Measurements from ENCODE around the gene NUP98.
"Not testable (repeated sequence)": the region's sequence is repeated elsewhere in the genome, so short reads cannot be mapped to it uniquely, and the experiment has no call there.

NUP98 gene

DNA sequence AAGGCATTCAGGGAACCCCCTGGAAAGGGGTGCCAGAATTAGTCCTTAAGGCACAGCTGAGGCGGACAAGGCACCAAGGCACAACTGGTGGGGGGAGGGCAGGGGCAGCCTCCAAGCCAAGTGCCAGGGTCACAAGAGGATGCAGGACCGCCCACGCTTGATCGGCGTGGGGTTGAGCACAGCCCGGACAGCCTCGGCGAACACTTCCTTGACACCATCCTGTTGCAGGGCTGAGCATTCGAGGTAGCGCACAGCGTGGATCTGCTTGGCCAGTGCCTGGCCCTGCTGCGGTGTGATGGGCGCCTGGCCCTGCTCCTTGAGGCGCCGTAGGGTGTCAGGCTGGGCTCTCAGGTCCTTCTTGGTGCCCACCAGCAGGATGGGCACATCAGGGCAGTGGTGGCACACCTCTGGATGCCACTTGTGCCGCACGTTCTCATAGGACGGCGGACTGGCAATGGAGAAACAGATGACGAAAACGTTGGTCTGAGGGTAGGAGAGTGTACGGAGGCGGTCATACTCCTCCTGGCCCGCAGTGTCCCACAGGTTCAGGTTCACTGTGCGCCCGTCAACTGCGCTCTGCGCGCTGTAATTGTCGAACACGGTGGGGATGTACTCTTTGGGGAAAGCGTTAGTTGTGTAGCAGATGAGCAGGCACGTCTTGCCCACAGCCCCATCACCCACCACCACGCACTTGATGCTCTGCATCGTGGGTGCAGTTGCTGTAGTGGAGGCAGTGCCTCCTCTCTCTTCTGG is 30.3 kb upstream of the NUP98 start:
- DNase-seq, result peak in 4 of 10 donors; percentile 38 to 90 (median 62)
- intact Hi-C loops (cut with DNase I), result no loop called here

DNA sequence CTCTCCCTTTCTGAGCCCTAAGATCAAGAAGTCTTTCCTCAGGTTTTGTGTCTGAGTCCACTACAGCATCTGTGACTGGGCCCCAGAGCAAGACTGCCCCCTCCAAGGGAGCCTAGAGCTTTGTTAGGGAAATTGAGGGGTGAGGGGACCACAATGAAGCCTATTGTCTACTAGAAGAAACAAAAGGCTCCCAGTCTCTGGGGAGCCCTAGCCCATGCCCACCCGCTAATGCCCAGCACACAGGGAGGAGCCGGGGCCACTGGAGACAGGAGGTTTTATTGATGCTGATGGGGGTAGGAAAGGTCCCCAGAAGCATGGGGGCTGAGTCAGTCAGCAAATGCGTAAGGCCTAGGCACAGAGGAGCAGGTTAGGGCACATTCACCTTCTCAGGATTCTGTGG is 29.4 kb upstream of the NUP98 start:
- DNase-seq, result peak in 8 of 10 donors; percentile 63 to 97 (median 76)
- intact Hi-C loops (cut with DNase I), result no loop called here

DNA sequence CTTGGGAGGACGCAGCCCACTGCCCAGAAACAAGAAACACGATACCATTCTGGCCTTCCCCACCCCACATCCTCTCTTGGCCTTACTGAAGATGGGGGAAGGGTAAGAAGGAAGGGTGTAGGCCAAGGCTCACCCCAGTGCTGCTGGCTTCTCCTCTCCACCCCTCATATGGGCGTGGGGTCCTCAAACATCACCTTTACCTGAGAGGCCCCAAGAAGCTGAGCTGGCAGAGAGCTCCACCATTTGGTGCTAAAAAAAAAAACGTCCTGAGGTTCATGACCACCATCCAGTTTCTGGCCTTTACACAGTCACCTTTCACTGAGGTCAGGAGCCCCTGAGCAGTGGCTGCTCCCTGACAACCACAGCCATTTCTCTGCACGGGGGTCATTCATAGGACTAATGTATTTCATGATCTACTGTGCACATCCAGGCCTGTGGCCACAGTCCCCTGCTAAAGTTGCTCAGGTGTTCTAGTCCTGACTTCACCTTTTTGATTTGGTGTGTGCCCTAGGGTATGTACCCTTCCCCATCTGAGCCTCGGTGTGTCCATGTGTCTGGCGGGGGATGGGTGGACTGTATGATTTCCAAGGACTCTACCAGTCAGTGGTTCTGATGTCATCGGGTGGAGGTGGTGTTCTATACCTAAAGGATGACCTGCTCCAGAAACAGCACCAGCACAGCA is 28.3 kb upstream of the NUP98 start:
- intact Hi-C loops (cut with DNase I), result no loop called here
- no peak for DNase-seq

DNA sequence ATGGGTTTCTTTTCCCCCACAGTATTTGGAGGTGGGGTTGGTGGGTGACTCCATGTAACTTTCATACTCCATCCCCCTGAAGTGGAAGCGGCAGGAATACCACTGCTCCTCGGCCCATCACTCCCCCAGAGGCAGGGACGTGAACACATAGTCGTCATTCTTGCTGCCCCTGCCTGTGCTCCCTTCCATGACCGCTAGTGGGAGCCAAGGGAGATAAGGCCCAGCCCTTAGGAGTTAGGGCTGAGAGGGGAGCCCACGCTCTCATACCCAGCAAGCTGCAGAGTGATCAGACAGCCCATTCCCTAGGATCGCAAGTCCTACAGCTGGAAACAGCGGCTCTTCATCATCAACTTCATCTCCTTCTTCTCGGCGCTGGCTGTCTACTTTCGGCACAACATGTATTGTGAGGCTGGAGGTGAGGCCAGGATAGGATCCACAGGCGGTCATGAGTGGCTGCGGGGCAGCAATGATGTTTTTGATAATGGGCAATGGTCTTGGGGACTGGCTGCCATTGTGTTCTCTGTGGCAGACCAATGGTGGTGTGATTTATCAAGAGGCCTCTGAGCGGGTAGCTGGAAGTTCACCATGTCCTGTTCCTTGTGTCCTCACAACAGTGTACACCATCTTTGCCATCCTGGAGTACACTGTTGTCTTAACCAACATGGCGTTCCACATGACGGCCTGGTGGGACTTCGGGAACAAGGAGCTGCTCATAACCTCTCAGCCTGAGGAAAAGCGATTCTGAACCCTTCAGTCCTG is 27.5 kb upstream of the NUP98 start:
- intact Hi-C loops (cut with DNase I), result no loop called here
- peak in 7 of 10 donors; percentile 53 to 93 (median 69) for DNase-seq

DNA sequence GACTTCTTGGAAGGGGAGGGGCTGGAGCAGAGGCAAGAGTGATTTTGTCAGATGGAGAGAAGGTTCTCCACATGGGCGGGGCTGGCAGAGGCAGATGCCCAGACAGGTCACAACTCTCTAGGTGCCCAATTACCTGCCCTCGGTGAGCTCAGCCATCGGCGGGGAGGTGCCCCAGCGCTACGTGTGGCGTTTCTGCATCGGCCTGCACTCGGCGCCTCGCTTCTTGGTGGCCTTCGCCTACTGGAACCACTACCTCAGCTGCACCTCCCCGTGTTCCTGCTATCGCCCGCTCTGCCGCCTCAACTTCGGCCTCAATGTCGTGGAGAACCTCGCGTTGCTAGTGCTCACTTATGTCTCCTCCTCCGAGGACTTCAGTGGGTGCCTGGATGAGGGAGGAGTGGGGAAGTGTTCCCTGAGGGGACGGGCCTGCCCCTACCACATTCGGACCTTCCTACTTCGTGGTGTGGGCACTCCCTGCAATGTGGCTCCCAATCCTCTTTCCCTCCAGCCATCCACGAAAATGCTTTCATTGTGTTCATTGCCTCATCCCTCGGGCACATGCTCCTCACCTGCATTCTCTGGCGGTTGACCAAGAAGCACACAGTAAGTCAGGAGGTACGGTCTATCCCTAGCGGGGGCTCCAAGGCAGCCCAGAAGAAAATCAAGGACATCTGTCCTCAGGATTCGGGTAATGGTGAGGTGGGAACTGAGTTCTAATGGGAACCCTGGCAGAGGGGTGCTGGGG is 26.6 kb upstream of the NUP98 start:
- peak in 1 of 10 donors; percentile 67 for DNase-seq
- intact Hi-C loops (cut with DNase I), result no loop called here

DNA sequence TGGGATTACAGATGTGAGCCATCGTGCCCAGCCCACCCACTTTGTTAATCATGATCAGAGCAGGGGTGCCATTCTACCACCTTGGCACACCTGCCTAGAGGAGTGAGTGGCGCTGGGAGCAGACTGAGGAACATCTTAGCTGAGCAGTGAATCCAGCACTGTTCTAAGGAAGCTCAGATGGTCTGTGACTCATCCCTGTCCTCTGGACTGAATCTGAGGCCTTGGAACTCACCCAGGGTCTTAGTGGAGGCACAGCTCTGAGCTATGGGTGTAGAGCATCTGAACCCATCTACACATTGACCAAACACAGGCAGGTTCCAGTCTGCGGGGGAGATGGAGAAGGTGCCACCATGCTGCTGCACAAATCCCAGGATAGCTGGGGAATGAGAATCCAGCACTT is 25.9 kb upstream of the NUP98 start:
- DNase-seq, result no peak
- intact Hi-C loops (cut with DNase I), result no loop called here

DNA sequence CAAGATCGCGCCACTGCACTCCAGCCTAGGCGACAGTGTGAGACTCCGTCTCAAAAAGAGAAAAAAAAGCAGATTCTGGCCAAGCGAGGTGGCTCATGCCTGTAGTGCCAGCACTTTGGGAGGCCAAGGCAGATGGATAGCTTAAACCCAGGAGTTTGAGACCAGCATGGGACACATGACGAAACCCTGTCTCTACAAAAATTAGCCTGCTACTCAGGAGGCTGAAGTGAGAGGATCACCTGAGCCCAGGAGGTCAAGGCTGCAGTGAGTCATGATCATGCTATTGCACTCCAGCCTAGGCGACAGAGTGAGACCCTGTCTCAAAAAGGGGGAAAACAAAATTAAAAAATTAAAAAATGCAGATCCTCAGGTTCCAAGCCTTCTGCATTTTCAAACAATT is 25.0 kb upstream of the NUP98 start:
- intact Hi-C loops (cut with DNase I), result no loop called here
- DNase-seq, result no peak

DNA sequence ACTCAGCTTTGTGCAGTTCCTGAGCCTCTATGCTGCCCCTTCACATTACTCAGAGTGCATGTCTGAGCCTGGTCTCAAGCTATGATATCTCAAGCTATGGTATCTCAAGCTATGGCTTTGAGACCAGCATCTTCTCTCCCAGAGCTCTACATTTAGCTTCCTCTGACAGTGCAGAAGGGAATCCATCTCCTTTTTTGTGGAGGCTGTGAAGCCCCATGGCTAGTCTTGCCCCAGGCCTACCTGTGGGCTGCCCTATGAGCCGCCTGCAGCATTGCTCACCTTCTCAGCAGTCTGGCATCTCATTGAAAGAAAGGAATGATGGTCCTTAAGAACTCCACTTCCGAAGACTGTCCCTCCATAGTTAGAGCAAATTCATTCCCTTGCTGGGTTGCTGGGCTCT is 23.6 kb upstream of the NUP98 start:
- no peak for DNase-seq

DNA sequence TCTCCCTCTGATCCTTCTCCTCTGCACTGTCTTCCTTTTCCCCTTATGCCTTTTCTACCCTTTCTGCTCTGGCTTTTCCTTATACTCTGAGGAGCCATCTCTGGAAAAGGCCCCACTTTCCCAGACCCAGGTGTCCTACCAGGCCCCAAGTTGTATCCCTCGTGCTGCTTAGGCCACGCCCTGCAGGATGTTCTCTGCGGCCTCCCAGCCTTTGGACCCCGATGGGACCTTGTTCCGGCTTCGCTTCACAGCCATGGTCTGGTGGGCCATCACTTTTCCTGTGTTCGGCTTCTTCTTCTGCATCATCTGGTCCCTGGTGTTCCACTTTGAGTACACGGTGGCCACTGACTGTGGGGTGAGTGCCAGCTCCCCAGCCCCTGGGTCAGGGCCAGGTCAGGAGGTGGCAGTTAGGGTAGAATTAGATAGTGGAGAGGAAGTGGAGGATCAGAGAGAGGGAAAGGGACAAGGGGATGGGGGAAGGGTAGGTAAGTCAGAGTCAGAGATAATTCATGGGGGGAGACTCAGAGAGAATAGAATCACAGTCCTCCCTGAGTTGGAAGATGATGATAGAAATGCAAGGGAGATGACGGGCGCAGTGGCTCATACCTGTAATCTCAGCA is 19.9 kb upstream of the NUP98 start:
- intact Hi-C loops (cut with DNase I), result no loop called here
- DNase-seq, result no peak

More for the DNA sequence above, 23.6 kb upstream of the NUP98 start:
- intact Hi-C loops (cut with DNase I), result no loop called here

DNA sequence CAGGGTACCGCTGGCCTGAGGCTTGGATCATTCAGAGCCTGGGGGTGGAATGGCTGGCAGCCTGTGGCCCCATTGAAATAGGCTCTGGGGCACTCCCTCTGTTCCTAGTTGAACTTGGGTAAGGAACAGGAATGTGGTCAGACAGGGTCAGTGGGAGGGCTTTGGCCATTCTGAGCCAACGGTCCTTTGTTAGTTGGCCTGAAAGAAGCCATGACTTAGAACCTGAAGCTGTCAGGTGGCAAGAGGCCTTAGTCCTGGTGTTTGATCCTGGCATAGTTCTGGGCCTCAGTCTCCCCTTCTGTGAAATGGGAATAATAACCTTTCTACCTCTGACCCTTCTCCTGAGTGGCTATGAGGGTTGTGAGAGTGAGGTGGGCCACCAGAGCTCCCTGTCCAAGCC is 19.3 kb upstream of the NUP98 start:
- no peak for DNase-seq
- intact Hi-C loops (cut with DNase I), result no loop called here

DNA sequence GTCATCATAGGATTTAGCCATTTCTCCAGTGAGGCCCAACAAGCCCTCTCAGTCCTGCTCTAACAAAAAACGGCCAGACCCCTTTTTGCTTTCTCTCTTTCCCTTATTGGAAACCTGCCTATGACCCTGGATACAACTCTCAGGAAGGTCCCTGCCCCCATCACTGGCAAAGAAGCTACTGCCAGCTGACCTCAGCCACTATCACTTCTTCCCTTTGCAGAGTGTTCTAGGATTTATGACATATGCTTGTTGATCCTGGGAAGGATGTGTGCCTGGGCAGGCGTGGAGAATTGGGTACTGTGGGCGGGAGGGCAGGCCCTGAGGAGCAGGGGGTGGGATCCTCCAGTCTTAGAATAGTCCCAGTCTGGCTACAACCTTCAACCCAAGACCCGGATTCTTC is 18.5 kb upstream of the NUP98 start:
- intact Hi-C loops (cut with DNase I), result no loop called here
- no peak for DNase-seq

DNA sequence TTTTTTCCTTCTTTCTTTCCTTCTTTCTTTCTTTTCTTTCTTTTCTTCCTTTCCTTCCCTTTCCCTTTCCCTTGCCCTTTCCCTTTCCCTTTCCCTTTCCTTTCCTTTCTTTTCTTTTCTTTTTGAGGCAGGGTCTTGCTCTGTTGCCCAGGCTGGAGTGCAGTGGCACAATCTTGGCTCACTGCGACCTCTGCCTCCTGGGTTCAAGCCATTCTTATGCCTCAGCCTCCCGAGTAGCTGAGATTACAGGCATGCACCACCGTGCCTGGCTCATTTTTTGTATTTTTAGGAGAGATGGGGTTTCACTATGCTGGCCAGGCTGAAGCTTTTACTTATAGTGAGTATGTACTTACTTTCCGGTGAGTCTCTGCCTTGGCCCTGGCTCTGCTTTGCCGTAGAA is 17.5 kb upstream of the NUP98 start:
- intact Hi-C loops (cut with DNase I); DNase-seq: not testable (repeated sequence)

DNA sequence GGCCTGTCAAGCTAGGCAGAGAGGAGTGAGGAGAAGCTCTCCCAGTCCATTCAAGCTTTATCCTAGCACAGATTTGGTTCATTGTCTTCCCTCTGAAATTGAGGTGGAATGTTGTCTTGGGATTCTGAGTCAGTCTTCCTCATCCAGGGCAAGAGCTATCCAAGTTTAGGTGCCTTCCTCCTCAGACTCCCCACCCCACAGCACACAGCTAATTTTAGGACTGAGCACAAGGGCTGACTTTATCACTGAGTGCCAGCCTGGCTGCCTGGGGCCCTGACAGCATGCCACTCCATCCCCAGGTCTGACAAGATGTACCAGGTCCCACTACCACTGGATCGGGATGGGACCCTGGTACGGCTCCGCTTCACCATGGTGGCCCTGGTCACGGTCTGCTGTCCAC is 13.6 kb upstream of the NUP98 start:
- no peak for DNase-seq
- intact Hi-C loops (cut with DNase I), result no loop called here

DNA sequence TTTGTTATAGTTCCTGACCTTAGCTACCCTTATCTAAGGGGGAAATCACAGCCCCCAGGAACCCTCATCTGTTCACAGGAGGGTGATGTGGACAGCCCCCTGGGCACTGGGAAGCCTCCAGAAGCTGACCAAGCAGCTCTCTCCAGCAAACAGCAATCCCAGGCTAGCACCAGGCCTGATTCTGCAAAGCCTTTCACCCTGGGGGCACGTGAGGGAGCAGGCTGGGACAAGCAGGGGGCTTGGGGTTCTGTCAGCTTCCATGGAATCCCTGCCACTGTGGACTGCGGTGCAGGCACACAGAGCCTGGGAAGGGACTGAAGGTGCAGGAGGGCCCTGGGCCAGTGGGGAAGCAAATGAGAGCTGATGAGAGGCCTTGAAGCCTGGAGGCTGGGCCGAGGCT is 13.1 kb upstream of the NUP98 start:
- no peak for DNase-seq
- intact Hi-C loops (cut with DNase I), result no loop called here

DNA sequence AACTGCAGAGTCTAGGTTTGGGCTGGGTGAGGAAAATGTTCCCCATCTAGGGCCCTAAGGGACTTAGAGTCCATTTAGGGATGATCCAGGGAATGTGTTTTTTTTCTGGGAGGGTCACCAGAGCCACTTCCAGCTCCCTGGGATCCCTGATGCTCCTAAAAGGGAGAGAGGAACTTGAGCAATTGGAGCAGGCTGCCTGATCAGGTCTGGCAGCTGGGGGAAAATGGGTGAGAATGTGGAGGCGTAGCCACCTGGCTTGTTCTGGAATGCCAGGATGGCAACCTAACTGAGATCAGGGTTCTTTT is 12.2 kb upstream of the NUP98 start:
- DNase-seq, result no peak
- intact Hi-C loops (cut with DNase I), result no loop called here

DNA sequence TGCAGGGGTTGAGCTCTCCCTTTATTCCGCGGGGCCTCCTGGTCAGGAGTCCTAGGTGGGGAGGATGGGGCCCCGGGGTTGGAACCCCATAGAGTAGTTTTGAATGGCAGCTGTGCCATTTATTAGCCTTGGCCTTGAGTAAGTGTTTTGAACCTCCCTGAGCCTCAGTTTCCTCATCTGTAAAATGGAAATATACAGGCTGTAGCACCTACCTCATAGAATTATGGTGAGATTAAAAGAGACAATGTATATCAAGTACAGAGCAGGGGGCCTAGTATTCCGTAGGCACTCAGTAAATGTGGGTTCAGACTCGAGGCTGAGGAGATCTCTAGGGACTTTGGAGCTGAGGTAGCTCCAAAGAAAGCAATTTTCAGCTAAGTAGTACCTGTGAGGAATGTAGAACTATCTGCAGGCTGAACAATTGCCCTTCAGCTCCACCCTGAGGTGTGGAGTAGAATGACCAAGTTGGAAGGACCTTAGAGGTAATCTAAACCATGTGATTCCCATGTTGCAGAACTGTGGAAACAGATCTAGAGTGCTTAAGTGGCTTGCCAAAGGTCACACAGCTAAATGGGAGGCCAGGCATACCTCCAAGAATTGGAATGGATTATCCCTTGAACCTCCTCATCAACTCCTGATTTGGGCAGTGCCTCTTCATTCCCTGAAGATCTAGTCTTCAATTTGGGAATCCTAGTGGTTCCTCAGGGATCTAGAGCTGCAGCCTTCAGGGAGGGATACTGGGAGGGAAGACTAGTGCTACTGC is 11.7 kb upstream of the NUP98 start:
- DNase-seq, result no peak
- intact Hi-C loops (cut with DNase I), result no loop called here

DNA sequence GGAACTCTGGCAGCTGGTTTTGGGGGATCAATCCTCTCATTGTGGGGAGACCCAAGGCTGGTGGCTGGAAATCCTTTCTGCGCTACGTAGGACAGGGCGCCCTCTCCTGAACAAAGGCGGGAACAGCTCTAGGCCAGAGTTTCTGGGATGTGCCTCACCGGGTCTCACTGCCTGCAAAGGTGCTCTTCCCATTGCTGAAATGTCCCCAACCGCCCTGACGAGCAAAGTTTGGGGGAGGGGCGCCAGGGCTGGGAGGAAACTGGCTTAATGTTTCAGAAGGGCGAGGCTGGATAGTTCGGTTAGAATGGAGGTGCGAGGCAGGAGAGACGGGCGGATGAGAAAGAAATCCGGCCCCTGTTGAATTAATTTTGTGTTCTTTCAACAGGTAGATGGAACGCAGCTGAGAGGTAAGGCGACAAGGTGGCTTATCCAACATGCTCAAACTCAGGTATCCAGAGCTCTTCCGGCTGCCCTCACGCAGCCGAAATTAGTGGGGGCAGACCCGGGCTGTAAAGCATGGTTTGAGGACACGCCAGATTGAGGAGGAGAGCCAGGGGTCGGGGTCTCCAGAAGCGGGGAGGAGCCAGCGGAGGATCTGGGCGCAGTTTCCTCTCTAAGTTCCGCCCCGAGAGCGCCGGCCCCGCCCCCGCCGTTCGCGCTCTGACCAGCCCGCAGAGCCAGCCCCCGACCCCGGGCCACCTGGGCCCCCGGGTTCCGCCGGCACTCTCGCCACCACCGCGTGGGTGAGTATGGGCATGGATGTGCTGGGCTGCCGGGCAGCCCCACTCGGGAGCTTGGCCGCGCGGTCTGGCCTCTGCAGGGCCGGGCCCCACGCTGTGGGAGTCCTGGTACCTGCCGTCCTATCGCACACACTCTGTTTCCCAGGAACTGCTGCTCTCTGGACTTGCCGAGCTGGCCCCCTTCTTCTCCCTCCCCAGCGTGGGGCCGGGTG is 10.8 kb upstream of the NUP98 start, which contains the start of gene PGAP2:
Gene PGAP2, plus strand, starts transcription at position 652 of the 952 bp plus-strand sequence. CDS start 2,700 bp downstream, outside the sequence.
- intact Hi-C loops (cut with DNase I), result no loop called here
- peak in 8 of 10 donors; percentile 50 to 91 (median 60) for DNase-seq

DNA sequence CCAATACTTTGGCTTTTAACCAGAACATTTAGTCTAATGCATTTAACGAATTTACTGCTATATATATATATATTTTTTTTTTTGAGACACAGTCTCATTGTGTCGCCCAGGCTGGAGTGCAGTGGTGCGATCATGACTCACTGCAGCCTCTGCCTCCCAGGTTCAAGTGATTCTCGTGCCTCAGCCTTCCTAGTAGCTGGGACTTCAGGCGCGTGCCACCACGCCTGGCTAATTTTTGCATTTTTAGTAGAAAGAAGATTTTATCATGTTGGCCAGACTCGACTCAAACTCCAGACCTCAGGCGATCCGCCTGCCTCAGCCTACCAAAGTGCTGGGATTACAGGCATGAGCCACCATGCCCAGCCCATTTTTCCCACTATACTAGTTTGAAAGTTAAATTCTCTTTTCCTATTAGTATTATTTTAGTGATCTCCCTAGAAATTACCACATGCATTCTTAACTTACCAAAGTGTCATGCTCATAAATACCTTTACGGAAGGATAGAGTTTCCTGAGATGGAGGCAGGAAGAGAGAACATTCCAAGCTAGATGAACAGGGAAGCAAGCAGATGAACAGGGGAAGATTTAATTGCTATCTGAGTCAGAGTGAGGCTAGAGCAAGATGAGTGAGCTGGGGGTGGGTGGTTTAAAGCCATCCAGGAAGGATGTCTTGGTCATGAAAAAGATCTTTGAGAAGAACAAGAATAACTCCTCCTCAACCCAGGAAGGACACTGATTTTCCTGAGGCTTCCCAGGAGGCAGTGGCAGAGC is 6.6 kb upstream of the NUP98 start:
- intact Hi-C loops (cut with DNase I), result no loop called here
- no peak for DNase-seq
